Thoracic aorta (tissue), 2 donors: Measurements from ENCODE around the gene SAG. TPM values are rescaled to one million over a fixed set of nuclear protein-coding genes. Genes with fewer than 3 reads are reported as not detected.

Experiments
- ATAC-seq: fragments of 150-250 bp; one replicate; pipeline ENCODE4 v1.8.0; 2017; ENCODE audit warnings: low read depth; ENCODE audit not compliant: insufficient number of reproducible peaks, low FRiP score
- DNase-seq: peaks from one replicate; pipeline ENCODE4 v3.0.0-alpha.2; 2020; ENCODE audit warnings: low spot score
- H3K27ac ChIP-seq, 2 donors: fragments of 200-600 bp; sonication (generic); 1 replicate in 1 of 2; 2 replicates in 1 of 2; pipeline ENCODE4 v1.5.1; 2016; ENCODE audit warnings: mild to moderate bottlenecking in 2 of 2, moderate library complexity in 2 of 2
- H3K27me3 ChIP-seq: fragments of 200-600 bp; sonication (generic); replicated peaks from 2 replicates; pipeline ENCODE4 v1.6.0; 2016; ENCODE audit warnings: mild to moderate bottlenecking; ENCODE audit not compliant: insufficient read depth
- H3K36me3 ChIP-seq: fragments of 200-600 bp; sonication (generic); one replicate; pipeline ENCODE4 v1.5.1; 2016
- H3K4me1 ChIP-seq, 2 donors: fragments of 200-600 bp; sonication (generic); 1 replicate in 1 of 2; 2 replicates in 1 of 2; pipeline versions ENCODE4 v1.5.1 to v1.6.0; 2016; ENCODE audit warnings: low read depth in 2 of 2, mild to moderate bottlenecking in 1 of 2; ENCODE audit not compliant: control insufficient read depth in 1 of 2
- H3K4me3 ChIP-seq: fragments of 200-600 bp; sonication (generic); 2 replicates; pipeline ENCODE4 v1.5.1; 2016; ENCODE audit warnings: mild to moderate bottlenecking
- H3K9me3 ChIP-seq: fragments of 200-600 bp; sonication (generic); 2 replicates; pipeline ENCODE4 v1.5.1; 2016
- CTCF ChIP-seq: fragments of 200-600 bp; sonication (generic); IDR thresholded peaks from one replicate; pipeline ENCODE4 v1.5.1; 2019; ENCODE audit warnings: antibody characterized with exemption
- total RNA-seq, 2 donors: library from RNA; depleted of rRNA; stranded (reverse); fragments of >200 nt; gene quantifications; one replicate each; pipeline versions ENCODE4 v1.1.0 to v1.2.3, GENCODE V29; 2016

SAG gene
- total RNA-seq, 2 donors from 2014 or later: not detected

- Histone ChIP-seq H3K36me3 (no peaks in the 10 kb centered on the region), H3K27ac (no peak overlapping the region), H3K4me3 (no peak overlapping the region), H3K27me3 (no peaks in the 10 kb centered on the region), H3K9me3 (no peaks in the 10 kb centered on the region), H3K4me1 (no peaks in the 10 kb centered on the region)
- no peak for TF ChIP-seq CTCF
- ATAC-seq (no peak), DNase-seq (no peak)
Observed at GRCh38 chr2:233325814-233326213, 18.2 kb downstream of the SAG start.

- H3K9me3 ChIP-seq: no peaks in the 10 kb centered on the region
- H3K27ac ChIP-seq: no peak overlapping the region
- no peaks in the 10 kb centered on the region for H3K36me3 ChIP-seq
- no peak for TF ChIP-seq CTCF
- DNase-seq: no peak
- no peaks in the 10 kb centered on the region for H3K27me3 ChIP-seq
- H3K4me3 ChIP-seq: no peak overlapping the region
- H3K4me1 ChIP-seq: no peaks in the 10 kb centered on the region
- ATAC-seq: no peak
Observed at GRCh38 chr2:233326500-233326899, 18.9 kb downstream of the SAG start.

GRCh38 chr2:233328922-233329321 is 21.3 kb downstream of the SAG start:
- TF ChIP-seq CTCF: no peak
- Histone ChIP-seq H3K36me3 (no peaks in the 10 kb centered on the region), H3K4me1 (no peaks in the 10 kb centered on the region), H3K4me3 (no peak overlapping the region), H3K9me3 (no peaks in the 10 kb centered on the region), H3K27me3 (no peaks in the 10 kb centered on the region), H3K27ac (no peak overlapping the region)
- ATAC-seq (no peak), DNase-seq (no peak)

- H3K4me1 ChIP-seq: no peaks in the 10 kb centered on the region
- no peak overlapping the region for H3K4me3 ChIP-seq
- no peaks in the 10 kb centered on the region for H3K9me3 ChIP-seq
- ATAC-seq (no peak), DNase-seq (no peak)
- no peaks in the 10 kb centered on the region for H3K36me3 ChIP-seq
- no peak for TF ChIP-seq CTCF
- no peak overlapping the region for H3K27ac ChIP-seq
- H3K27me3 ChIP-seq: no peaks in the 10 kb centered on the region
Observed at GRCh38 chr2:233329489-233330135, 22.0 kb downstream of the SAG start.

GRCh38 chr2:233331536-233331935 is 23.9 kb downstream of the SAG start:
- peak overlapping the region in 1 of 2 donors; percentile 55 for H3K27ac ChIP-seq
- DNase-seq: no peak

More at GRCh38 chr2:233331536-233331935, 23.9 kb downstream of the SAG start:
- no peak for ATAC-seq
- no peaks in the 10 kb centered on the region for H3K36me3 ChIP-seq
- H3K9me3 ChIP-seq: no peaks in the 10 kb centered on the region
- H3K4me1 ChIP-seq: no peaks in the 10 kb centered on the region
- TF ChIP-seq CTCF: no peak
- H3K4me3 ChIP-seq: no peak overlapping the region
- no peaks in the 10 kb centered on the region for H3K27me3 ChIP-seq
